GM19452 (cell line): ENCODE data around the gene PTPRN.
A peak's percentile ranks its signal among the peaks of the same experiment; 100 is the strongest.

Experiments
- ATAC-seq: cut with Tn5 transposase; IDR thresholded peaks from one replicate; pipeline ENCODE4 v1.9.1; 2021; ENCODE audit not compliant: unreplicated experiment

PTPRN gene

GRCh38 chr2:219246559-219246958, 62.6 kb downstream of the PTPRN start:
- ATAC-seq: no peak

GRCh38 chr2:219245899-219246230, 63.3 kb downstream of the PTPRN start:
- no peak for ATAC-seq

- ATAC-seq: peak; percentile 66
Measured at GRCh38 chr2:219245148-219245898, 63.9 kb downstream of the PTPRN start, which contains the start of the genes GLB1L and STK16. TSS of gene GLB1L (minus strand) at chr2:219245444. CDS start at chr2:219243573, 1,871 bp downstream. TSS of gene STK16 (plus strand) at chr2:219245479. CDS start at chr2:219246000, 521 bp downstream.

DNA sequence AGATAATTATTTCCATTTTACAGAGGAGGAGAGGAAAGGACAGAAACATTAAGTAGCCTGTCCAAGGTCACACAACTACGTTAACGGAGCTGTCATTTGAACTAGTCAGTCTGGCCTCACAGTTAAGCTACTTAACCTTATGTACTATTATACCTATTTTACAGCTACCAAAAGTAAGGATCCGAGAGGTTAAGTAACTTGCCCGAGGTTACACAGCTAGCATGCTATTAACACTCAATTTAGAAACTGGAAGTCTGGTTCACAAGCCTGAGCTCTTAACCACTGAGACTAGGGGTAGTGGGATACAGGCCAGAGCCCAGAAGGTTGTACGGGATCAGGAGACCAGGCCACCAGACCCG, 64.4 kb downstream of the PTPRN start:
- no peak for ATAC-seq

DNA sequence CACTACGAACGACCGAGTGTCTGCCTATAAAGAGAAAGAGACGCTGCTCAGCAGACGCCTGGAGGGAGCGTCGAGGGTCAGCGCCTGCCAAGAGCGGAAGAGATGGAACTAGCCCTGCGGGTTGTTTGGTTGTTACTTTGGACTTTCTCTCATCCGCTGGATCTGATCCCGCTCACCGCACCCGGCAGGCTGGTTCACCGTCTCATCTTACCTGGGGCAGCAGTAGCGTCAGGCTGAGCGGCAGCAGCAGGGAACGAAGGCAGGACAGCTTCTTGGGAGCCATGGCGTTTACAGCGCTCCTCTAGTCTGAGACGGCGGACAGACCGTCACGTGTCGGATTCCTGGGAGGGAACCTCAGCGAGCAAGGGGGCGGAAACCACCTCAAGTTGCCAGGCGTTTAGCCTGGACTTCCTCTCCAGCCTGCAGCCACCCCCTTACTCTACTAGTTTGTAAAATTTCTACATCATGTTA, 65.9 kb downstream of the PTPRN start:
- no peak for ATAC-seq
